HG03439 (cell line): ENCODE results near the gene ATXN10.
"Not testable (repeated sequence)": the region's sequence is repeated elsewhere in the genome, so short reads cannot be mapped to it uniquely, and the experiment has no call there.

Experiments used
- ATAC-seq: cut with Tn5 transposase; IDR thresholded peaks from one replicate; pipeline ENCODE4 v1.9.1; 2021; ENCODE audit warnings: mild to moderate bottlenecking, moderate library complexity; ENCODE audit not compliant: unreplicated experiment

ATXN10 gene

GRCh38 chr22:45642986-45643385, 28.6 kb upstream of the ATXN10 start:
- ATAC-seq, result no peak

DNA sequence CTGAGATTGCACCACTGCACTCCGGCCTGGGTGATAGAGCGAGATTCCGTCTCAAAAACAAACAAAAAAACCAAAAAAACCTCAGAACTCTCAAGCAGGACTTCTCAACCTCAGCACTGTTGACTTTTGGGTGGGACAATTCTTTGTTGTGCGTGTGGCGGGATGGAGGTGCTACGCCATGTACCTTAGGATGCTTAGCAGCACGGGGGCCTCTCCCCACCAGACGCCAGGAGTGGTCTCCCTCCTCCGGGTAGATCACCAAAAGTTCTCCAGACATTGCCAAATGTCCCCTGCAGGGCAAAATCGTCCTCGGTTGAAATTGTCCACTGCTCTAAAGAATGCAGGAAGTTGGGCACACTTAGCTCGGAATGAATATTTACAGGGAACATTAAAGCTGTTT, 26.9 kb upstream of the ATXN10 start:
- ATAC-seq, result no peak

GRCh38 chr22:45645150-45645525, 26.5 kb upstream of the ATXN10 start:
- no peak for ATAC-seq

DNA sequence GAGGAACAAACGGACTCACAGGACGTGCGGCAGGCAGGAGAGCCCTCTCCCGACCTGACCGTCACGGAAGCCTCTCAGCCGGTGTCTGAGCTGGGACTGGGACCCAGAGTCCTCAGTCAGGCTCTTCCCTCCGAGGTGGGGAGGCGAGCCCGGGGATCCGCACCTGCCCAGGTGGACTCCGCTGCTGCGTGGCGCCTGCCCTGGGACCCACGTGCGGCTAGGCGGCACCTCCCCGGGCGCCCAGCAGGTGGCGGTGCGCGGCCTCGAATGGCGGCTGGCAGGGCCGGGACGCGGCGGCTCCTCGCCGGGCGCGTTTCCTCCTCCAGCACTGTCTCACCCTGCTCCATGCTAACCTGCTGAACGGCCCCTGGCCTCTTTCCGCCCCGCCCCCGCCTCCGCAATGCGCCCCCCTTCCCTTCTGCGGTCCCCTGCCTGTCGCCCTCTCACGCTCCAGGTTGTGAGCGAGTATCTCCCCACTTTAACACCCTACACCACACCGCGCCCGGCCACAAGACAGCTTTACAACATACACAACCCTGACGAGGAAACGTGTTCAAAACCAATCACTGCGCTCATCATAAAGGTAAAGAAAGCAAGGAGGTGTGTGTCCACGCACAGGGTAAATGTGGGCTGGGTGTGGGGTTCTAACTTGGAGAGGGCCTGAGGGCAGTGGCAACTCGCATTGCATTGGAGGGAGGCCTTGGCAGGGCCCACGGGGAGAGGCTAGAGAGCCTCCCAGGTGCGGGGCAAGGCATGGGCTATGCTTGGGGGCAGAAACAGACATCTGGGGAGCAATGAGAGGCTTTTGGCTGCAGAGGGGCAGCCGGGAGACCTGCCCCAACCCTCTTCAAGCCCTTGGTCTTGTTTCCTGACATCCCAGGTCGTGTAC, 25.9 kb upstream of the ATXN10 start:
- ATAC-seq, result no peak

DNA sequence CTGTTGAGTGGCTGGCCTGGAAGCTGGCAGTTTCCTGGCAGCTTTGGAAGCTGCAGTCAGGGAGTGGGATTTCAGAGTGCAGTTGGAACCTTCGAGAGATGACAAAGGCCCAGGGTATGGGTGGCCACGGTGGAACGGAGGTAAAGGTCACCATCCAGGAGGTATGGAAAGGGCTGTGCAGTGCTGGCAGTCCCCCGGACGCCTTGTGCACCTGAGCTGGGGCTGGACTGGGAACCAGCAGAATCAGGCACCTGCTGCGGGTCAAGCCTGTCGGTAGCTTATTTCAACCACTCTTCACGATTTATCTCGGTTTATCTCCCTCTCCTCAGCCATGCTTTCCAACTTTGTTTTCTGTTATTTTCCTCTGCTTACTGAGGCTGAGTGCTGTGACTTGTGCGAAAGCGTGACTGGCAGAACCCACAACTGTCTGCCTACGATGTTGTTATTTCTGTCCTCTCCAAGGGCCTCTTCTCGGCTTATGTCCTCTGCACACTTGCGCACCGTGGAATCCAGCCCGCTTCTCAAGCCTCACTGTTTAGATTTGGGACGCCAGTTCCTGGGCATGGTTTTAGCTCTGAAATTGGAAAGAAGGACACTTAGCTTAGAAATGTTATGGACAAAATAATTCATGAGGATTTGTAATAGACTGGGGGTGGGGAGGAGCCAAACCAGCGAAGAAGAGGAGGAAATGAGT, 24.0 kb upstream of the ATXN10 start:
- ATAC-seq, result no peak

DNA sequence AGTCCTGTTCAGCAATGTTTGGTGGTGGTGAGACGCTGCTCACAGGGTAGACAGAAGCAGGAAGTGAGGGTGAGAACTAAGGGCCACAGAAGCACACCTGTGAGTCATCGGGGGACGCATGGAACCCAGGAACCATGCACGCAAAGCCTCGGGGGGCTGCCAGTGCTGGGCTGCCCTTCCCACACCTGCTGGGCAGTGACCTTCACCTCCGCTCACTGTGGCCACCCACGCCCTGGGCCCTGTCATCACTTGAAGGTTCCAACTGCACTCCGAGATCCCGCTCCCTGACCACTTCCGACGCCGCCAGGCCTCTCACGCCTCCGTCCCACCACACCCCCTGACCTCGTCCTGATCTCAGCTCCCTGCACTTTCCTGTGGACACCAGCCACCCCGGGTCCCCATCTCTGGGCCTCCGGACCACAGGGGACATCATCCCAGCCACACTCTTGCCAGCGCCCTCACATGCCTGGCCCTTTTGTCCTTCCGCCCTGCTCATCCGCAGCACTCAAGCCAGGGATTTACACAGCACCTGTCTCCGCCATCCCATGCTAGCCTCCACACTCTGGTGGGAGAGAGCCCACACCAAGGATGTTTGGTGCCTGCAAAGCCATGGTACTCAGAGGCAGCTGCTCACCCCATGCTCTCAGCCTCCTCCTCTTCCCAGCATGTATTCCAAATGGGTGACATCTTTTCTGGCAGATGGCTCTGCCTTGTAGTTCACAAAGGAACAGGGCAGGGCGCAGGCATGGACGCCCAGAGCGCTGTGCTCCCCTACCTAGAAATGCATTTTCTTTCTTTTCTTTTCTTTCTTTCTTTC, 23.1 kb upstream of the ATXN10 start:
- ATAC-seq, result no peak

- no peak for ATAC-seq
Measured at GRCh38 chr22:45649809-45650208, 21.8 kb upstream of the ATXN10 start.

- no peak for ATAC-seq
Measured at GRCh38 chr22:45650721-45651120, 20.9 kb upstream of the ATXN10 start.

DNA sequence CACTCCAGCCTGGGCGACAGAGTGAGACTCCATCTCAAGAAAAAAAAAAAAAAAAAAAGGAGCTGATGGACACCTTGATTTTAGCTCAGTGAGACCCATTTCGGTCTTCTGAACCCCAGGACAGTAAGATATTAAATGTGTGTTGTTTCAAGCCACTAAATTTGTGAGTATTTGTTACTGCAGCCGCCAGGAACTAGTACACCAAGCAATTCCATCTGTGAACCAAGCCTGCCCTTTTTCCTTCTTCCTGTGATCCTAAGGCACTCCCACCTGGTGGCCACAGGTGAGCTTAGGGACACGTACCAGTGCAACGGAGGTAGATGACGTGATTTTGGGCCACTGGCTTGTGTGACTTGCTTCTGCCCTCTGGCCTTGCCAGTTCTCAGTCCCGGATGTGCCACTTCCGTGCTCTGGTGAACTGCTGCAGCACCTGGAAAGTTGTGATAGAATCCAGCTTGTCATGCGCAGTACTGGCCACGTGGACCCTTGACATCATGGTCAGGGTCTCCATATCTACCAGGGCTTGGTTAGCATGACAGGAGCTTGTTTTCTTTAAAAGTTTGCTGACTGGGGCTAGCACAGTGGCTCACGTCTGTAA, 19.6 kb upstream of the ATXN10 start:
- no peak for ATAC-seq

GRCh38 chr22:45656577-45656976, 15.1 kb upstream of the ATXN10 start:
- no peak for ATAC-seq

DNA sequence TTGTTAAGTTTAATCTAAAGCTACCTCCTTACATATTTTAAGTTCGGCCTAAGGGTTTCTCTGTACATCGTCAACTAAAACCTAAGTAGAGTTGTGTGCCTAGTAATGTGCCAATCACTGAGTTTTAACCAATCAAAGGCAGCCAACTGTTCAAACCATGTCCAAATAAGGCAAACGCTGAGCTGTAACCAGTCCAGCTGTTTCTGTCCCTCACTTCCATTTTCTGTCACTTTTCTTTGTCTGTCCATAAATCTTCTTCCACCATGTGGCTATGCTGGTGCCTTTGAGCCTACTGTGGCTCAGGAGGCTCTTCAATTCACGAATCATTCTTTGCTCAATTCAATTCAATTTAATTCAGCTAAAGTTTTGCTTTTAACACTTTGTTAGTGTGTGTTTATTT, 13.9 kb upstream of the ATXN10 start:
- no peak for ATAC-seq

DNA sequence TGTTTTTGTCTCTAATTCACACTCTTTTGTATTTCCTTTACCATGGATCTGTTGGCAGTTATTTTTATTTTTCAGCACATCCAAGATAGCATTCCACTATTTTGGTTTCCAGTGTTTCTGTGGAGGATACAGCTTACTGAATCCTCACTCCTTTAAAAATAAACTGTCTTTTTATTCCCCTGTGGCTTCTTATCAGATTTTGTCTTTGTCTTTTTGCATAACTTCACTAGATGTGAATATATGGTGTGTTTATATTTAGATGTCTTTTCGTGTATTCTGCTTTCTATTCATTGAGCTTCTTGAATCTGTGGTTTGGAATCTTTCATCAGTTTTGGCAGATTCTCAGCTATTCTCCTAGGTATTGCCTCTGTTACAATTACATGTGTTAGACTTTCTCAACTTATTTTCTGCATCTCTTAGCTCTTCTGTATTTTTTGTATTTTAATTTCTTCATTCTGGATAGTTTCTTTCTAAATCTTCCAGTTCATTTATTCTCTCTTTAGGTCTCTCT, 7.4 kb upstream of the ATXN10 start:
- no peak for ATAC-seq

GRCh38 chr22:45667486-45667885, 4.1 kb upstream of the ATXN10 start:
- ATAC-seq, result no peak

- ATAC-seq, result not testable (repeated sequence)
Measured at GRCh38 chr22:45670363-45670762, 1.3 kb upstream of the ATXN10 start.

DNA sequence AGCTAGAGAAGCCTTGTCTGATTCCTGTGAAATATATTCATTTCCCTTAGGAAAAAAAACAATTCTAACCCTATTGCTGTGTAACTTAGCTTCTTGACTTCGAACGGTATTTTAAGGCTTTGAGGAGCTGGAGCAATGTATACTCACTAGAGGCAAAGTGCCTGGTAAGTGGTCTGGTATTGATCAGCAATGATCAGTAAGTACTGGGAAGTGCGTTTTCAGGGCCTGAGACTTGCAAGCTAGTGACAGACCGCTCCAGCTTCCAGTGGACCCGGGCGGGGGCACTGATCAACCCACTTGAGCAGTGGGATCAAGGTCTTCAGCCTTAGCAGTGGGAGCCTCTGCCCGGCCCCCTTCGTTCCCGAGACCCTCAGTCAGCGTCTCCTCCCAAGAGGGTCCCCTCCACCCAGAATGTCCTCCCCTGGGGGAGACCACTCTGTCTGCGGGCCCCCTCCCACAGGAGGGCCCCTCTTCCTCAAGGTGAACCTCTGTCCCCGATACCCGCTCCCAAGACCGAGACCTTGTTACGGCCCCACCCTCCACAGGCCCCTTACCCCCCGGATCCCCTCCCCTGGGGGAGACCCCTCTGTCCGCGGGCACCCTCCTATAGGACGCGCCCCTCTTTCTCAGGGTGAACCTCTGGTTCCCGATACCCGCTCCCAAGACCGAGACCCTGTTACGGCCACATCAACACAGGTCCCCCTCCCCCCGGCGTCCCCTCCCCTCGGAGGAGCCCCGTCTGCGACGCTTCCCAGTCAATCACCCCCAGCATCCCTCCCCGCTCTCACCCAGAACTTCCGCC, 452 bp upstream of the ATXN10 start:
- no peak for ATAC-seq

DNA sequence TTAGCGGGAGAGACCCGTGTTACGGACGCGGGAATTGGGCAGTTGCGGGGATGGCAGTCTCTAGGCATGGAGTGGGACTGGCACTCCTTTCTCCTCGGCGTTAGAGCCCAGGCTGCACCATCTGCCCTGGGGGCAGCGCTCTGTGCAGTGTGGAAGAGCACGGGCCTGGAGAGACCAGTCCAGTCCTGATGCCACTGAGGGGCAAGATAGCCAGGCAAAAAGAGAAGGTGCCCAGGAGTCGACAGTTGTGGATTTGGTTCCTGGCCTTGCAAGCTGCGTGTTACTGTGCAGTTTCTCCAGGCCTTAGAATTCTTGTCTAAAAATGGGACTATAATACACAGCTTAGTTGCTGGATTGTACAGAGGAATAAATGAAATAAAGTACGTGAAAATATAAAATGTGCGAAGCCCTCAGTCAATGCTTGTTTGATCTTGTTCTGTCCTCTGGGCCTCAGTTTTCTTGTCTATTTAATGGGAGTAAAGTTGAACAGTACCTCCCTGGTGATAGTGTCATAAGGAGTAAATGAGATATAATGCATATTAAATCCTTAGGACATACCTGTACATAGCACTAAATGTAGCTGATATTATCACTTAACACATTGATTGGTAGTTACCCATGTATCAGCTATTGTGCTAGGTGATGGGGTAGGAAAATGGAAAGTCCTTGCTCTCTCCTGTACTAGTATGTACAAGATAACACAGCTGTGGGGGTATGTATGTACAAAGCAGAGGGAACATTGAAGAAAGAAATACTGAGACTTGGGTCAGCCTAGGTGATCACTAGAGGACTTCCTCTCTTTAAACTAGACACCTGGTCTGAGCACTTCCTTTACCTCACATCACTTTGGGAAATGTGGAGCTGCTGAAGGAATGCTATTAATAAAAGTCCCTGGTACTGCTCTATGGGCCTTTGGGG, 1.2 kb downstream of the ATXN10 start:
- peak; percentile 17 for ATAC-seq

DNA sequence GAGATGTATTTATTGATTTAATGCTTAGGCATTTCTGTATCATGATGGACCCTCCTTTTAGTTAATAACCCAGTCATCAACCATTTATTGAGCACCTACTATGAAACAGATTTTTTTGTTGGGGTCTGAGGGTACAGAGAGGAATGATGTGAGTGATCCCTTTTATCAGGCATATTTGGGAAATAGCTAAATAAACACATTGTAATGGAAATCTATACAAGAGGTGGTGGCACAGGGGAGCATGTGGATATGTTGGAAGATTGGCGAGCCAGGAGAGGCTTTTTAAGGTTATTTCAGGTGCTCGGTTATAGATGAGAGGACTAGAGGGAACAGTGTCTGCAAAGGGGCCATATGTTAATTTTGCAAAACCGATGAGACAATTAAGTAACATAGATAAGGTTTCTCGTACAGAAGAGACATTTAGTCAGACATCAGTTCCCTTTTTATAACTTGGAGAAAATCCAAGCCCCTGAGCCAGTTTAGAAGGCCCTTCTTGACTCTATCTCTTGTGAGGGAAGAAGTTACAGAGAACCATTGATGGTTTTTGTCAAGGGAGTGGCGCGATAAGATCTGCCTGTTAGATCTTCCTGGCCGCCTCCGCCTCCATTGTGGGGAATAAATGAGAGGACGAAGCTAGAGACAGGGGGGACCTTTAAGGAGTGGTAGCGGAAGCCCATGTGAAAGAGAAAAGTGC, 2.0 kb downstream of the ATXN10 start:
- no peak for ATAC-seq

DNA sequence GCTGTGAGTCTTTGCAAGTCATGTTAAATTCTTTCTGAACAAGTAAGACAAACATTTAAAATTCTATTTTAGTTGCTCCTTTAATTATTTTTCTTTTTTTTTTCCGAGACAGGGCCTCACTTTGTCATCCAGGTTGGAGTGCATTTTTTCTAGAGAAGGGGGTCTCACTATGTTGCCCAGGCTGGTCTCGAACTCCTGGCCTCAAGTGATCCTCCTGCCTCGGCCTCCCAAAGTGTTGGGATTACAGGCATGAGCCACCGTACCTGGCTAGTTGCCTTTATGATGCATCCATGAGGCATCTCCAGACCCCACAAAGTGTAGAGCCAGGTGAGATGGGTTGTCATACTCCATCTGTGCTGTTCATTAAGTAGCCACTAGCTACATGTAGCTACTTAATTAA, 4.4 kb downstream of the ATXN10 start:
- ATAC-seq, result no peak
